NCI-H1436 (cell line): Measurements from ENCODE around the gene ORAI3.

Experiments used
- DNase-seq: peaks from one replicate; lab custom pipeline; 2025; lab: John Stamatoyannopoulos, UW

ORAI3 gene

GRCh38 chr16:30947859-30948666 lies 805 bp upstream of the ORAI3 start:
- DNase-seq: peak; percentile 37

GRCh38 chr16:30949650-30950515 lies 1.0 kb downstream of the ORAI3 start:
- DNase-seq: no peak

- DNase-seq: no peak
Observed at GRCh38 chr16:30950516-30951065, 1.7 kb downstream of the ORAI3 start.

DNA sequence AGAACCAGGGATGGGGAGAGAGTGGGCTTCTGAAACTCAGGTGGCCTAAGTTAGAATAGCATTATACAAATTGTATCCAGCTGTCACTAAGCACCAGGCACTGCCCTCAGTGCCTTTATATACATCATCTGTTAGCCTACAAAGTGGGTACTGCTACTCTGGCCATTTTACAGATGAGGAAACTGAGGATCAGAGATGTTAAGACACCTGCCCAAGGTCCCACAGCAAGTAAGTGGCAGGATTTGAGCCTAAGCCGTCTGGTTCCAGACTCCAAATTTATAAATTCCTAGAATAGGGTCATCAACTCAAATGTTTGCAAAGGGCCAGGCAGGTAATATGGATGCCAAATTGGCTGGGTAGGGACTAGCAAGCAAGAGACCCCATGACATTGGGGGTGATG lies 2.3 kb downstream of the ORAI3 start:
- no peak for DNase-seq

- no peak for DNase-seq
Observed at GRCh38 chr16:30951750-30952149, 2.9 kb downstream of the ORAI3 start.

DNA sequence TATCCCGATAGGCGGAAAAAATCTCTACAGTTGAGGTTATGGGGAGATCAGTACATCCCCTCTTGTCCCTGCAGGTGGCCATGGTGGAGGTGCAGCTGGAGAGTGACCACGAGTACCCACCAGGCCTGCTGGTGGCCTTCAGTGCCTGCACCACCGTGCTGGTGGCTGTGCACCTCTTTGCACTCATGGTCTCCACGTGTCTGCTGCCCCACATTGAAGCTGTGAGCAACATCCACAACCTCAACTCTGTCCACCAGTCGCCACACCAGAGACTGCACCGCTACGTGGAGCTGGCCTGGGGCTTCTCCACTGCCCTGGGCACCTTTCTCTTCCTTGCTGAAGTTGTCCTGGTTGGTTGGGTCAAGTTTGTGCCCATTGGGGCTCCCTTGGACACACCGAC lies 4.2 kb downstream of the ORAI3 start:
- no peak for DNase-seq

DNA sequence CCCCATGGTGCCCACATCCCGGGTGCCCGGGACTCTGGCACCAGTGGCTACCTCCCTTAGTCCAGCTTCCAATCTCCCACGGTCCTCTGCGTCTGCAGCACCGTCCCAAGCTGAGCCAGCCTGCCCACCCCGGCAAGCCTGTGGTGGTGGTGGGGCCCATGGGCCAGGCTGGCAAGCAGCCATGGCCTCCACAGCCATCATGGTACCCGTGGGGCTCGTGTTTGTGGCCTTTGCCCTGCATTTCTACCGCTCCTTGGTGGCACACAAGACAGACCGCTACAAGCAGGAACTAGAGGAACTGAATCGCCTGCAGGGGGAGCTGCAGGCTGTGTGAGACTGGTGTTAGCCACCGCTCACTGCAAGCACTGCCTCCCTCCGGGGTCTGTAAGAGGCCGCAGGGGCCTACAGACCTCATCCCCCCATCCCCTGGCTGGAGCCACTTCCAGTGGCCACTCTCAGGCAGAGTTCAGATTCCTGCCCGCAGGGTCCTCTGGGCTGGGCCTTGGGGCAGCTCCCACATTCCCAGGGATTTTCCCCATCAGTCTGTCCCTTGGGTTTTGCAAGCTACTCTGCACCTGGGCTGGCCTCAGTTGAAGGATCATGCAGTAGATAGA lies 4.8 kb downstream of the ORAI3 start:
- peak; percentile 67 for DNase-seq

DNA sequence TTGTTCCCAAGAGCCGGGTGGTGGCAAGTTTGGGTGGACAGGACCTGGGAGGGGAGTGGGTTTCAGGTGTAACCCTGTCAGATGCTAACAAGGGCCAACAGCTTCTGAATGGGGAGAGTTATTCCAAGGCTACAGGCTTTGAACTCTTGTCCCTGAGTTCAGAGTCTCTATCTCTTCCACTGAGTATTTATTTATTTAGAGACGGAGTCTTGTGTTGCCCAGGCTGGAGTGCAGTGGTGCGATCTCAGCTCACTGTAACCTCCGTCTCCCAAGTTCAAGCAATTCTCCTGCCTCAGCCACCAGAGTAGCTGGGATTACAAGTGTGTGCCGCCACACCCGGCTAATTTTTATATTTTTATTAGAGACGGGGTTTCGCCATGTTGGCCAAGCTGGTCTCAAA lies 6.1 kb downstream of the ORAI3 start:
- no peak for DNase-seq

DNA sequence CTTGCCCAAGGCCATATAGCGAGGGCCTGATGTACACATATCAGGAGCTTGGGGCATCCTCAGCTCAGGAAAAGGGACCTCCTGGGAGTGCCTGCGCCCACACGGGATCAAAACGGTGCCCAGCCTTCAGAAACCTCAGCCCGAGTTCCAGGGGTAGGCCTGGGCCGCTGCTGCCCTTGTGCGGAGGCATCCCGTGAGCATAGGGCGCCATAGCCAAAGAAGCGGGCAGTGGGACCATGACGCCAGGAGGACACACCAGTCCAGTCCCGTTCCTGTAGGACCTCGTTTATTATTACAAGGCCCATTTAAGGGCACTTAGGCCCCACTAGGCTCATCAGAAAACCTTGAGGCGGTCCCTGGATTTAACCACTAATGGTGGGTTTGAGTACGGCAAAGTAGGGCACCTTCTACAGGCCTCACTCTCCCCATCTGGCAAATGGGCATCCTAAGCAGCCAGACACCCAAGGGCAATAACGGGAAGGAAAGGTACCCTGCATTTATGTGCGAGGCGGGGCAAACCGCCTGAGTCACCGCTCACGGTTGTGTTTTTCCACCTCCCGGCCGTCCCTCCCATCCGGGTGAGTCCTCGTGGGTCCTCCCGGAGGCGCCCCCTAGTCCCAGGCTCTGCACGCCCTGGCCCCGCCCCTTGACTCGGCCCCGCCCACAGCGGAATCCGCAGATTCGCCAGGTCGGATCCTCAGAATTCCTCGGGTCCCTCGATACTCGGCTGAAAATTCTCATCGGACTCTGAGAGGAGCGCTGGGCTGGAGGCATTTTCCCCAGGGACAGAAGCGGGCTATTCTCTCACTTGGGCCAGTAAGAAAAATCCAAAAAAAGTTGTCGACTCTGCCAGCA lies 8.0 kb downstream of the ORAI3 start:
- DNase-seq: peak; percentile 83

DNA sequence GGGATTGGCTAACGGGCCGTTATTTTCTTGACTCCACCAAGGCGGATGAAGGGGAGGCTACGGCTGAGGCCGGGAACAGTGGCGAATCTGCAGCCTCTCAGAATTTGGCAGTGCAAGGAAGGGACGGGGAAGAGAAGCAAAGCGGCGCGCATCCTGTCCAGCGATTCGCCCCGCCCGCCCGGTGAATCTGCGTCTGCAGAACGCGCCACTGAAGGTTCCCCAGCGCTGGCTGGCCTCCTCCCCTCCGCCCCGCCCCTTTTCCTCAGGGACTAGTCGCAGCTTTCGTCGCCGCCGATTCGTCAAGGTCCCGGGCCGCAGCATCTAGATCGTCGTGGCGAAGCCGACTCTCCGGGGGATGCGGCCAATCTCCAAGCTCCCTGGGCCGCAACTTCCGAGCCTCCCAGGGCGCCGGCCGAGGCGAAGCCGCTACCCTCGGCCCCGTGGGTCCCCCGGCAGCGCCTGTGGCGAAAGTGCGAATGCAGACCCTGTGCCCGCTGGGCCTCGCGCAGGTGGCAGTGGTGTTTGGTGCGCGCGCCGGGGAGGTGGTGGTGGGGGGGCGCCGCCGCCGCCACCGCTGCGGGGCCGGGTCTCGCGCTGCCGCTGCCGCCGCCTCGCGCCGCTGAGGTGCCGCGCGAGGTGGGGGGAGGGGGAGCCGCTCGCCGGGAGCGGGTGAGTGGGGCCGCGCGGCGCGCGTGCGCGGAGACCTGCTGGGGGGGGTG lies 8.7 kb downstream of the ORAI3 start, which contains the start of gene SETD1A:
SETD1A (plus strand) TSS at position 299 of the 719 bp plus-strand sequence. CDS start 978 bp downstream, outside the sequence.
- peak; percentile 92 for DNase-seq

DNA sequence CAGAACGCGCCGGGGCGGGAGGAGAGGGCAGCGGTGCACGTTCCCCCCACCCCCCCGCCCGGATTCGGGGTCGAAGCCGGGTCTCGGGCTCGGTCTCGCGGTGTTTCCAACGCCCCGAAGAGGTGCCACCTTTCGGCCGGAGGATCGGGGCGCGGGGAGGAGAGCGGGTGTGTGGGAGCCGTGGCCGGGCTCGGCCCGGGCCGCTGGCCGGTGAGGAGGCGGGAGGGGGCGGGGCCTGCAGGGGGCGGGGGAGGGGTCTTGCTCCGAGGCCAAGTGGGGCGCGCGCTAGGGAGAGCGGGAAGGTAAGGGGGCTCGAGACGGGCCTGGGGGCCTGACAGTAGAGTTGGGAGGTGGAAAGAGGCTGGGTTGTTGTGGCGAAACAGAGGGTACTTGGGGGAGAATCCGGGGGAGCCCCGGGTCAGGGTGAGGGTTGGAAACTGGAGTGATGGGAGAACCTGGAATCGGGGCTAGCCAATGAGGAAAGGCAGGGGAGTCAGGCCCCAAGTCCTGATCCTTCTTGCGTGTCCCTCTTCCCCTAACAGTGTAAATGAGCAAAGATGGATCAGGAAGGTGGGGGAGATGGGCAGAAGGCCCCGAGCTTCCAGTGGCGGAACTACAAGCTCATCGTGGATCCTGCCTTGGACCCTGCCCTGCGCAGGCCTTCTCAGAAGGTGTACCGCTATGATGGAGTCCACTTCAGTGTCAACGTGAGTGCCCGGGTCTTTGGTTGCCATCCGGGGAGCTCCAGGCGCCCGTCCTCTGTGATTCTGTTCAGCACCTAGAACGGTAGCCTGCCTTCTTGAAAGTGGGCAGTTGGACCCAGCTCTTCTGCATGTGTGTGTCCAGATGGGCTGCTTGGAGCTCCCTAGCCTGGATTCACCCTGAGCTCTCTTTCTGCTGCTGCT lies 9.6 kb downstream of the ORAI3 start:
- peak; percentile 44 for DNase-seq

DNA sequence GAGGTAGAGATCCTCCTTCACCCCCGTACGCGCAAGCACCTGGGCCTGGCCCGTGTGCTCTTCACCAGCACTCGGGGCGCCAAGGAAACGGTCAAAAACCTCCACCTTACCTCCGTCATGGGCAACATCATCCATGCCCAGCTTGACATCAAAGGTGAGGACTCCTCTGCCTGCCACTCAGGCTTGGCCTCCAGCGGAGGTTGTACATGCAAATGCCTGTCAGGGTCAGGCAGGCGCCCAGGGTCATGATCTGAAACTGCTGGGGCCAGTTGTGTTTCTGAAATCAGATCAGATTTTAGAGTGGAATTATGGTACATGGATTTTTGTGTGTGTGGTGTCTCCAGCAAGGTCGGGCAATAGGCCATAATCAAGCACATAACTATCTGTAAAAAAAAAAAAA lies 12.5 kb downstream of the ORAI3 start:
- no peak for DNase-seq

- no peak for DNase-seq
Observed at GRCh38 chr16:30963925-30964511, 15.2 kb downstream of the ORAI3 start.

DNA sequence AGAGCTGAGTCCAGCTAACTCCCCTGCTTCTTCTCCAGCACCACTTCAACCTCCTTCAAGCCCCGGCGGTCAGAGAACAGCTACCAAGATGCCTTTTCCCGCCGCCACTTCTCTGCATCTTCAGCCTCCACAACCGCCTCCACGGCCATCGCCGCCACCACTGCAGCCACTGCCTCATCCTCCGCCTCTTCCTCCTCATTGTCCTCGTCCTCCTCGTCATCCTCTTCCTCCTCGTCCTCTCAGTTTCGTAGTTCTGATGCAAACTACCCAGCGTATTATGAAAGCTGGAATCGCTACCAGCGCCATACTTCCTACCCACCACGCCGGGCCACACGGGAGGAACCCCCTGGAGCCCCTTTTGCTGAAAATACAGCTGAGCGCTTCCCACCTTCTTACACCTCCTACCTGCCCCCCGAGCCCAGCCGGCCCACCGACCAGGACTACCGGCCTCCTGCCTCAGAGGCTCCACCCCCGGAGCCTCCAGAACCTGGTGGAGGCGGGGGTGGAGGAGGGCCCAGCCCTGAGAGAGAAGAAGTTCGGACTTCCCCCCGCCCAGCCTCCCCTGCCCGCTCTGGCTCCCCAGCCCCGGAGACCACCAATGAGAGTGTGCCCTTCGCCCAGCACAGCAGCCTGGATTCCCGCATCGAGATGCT lies 15.8 kb downstream of the ORAI3 start:
- no peak for DNase-seq

DNA sequence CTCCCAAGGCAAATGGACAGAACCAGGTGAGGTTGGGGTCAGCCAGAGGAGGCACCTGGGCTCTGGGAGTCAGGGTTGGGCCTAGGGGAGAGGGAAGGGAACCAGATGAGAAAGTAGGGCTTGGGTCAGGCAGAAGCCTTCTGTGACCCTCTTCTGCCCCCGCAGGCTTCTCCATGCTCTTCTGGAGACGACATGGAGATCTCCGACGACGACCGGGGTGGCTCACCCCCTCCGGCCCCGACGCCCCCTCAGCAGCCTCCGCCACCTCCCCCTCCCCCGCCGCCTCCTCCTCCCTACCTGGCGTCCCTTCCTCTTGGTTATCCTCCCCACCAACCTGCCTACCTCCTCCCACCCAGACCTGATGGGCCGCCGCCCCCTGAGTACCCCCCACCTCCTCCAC lies 16.6 kb downstream of the ORAI3 start:
- no peak for DNase-seq

- DNase-seq: no peak
Observed at GRCh38 chr16:30966033-30966619, 17.3 kb downstream of the ORAI3 start.

GRCh38 chr16:30967795-30968194 lies 18.9 kb downstream of the ORAI3 start:
- no peak for DNase-seq

DNA sequence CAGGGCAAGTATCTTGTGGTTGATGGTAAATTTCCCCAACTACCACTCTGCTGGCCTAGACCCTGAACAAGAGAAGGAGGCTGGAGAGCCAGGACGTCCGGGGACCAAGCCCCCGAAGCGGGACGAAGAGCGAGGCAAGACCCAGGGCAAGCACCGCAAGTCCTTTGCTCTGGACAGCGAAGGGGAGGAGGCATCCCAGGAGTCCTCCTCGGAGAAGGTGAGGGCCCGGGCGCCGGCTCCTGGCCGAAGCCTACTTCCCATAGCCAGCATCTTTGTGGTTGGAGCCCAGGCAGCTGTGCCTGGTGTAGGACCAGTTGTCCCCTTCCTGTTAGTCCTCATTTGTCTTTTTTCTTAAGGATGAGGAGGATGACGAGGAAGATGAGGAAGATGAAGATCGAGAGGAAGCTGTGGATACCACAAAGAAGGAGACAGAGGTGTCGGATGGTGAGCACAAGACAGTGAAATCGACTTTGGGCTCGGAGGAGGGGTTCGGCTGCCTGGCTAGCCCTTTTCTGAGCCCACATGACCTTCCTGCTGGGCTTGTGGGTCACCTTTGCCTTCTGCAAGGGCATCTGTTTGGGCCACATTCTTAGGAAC lies 20.5 kb downstream of the ORAI3 start:
- DNase-seq: no peak
